Stimulated activated CD4-positive, alpha-beta T cell treated with anti-CD3 and anti-CD28 coated beads, Interleukin-2, amount 100 ng/mL, for 4 hours (primary cell): ENCODE data around the gene GOLGA6B.
A peak's percentile ranks its signal among the peaks of the same experiment; 100 is the strongest.
"Not testable (repeated sequence)": the region's sequence is repeated elsewhere in the genome, so short reads cannot be mapped to it uniquely, and the experiment has no call there.

ENCODE experiments used
- DNase-seq: peaks from one replicate; pipeline ENCODE4 v3.0.0-alpha.2; 2020; ENCODE audit warnings: low read depth

Gene GOLGA6B

GRCh38 chr15:72663931-72664330, 9.4 kb downstream of the GOLGA6B start:
- DNase-seq: not testable (repeated sequence)

DNA sequence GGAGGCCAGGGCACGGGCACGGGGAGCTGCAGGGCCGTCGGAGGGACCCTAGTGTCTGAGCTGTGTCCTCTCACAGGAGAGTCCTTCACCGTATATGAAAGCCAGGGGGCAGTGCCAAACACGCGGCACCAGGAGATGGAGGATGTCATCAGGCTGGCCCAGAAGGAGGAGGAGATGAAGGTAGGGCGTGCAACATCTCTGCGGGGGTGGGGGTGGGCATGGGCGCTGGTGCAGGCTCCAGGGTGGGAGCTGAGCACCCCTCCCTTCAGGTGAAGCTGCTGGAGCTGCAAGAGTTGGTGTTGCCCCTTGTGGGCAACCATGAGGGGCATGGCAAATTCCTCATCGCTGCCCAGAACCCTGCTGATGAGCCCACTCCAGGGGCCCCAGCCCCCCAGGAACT, 11.2 kb downstream of the GOLGA6B start:
- not testable (repeated sequence) for DNase-seq

DNA sequence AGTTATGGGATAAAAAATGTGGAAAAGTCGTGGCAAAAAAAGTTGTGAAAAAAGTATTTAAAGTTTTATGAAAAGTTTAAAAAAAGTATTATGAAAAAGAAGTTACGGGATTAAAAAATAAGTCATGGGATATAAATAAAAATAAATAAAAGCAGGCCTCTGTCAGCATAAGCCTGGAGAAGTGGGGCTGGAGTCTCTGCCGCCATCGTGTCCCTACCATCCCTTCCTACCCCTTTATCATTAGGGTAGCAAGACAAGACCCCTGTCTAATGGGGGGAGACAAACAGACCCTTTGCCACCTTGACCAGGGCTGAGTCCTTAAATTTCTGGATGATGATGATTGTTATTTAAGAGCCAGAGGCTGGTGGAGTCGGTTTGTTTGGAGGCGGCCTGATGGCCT, 15.3 kb downstream of the GOLGA6B start:
- DNase-seq: not testable (repeated sequence)

- peak; percentile 44 for DNase-seq
These were observed 16.3 kb downstream of the GOLGA6B start for GRCh38 chr15:72670656-72671352.

DNA sequence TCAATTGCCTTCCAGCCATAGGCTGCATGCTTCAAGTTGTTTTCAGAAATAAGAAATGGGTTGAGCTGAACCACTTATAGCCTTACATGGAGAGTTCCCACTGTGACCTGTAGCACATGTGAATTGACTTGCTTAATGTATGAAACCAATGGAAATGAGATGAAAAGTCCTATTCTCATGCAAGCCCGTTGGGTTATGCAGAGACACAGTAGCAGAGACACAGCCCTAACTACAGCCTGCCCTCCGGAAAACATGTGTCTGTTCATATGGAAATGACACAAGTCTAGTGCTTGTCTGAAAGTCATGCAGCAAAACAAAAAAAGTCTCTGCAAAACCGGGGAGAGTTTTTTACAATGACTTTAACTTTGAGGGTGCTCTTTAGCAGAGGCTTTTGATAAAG, 17.0 kb downstream of the GOLGA6B start:
- no peak for DNase-seq

DNA sequence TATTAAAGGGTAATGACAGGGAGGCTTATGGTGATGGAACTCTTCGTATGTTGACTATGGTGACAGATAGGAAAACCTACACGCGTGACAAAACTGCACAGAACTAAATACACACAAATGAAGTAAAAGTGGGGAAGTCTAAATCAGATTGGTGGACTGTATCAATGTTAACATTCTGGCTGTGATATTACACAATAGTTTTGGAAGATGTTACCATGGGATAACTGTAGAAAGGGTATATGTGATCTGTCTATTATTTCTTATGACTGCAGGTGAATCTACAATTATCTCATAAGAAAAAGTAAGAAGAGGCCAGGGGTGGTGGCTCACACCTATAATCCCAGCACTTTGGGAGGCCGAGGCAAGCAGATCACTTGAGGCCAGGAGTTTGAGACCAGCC, 22.3 kb downstream of the GOLGA6B start:
- no peak for DNase-seq

GRCh38 chr15:72680931-72681330, 26.4 kb downstream of the GOLGA6B start:
- DNase-seq: no peak

- no peak for DNase-seq
These were observed 28.3 kb downstream of the GOLGA6B start for GRCh38 chr15:72682772-72683171.

DNA sequence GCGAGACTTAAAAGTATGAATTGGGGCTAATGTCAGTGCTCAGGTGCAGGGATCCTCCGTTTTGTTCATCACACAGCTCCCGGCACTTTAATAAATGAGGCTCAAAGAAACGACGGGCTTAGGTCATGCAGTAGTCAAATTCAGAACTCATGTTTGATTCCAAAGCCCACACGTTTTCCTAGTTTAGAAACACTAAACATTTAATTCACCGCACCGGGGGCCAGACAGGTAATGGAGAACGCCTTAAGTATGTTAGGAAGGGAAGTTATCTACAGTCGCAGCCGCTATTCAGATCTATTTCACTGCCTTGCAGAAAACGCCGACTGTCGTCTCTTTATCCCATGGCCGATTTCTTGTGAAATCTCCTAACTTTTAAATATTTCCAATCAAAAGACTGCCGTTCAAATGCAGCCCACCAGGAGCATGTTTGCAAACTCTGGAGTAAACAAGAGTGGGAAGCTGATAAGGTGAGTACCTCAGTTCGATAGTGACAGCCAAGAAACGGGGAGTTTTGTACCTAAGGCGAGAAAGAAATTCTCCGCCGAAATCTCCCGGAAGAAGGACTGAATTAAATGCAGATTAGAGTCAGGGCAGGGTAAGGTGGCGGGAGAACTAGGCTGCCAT, 30.9 kb downstream of the GOLGA6B start:
- no peak for DNase-seq

DNA sequence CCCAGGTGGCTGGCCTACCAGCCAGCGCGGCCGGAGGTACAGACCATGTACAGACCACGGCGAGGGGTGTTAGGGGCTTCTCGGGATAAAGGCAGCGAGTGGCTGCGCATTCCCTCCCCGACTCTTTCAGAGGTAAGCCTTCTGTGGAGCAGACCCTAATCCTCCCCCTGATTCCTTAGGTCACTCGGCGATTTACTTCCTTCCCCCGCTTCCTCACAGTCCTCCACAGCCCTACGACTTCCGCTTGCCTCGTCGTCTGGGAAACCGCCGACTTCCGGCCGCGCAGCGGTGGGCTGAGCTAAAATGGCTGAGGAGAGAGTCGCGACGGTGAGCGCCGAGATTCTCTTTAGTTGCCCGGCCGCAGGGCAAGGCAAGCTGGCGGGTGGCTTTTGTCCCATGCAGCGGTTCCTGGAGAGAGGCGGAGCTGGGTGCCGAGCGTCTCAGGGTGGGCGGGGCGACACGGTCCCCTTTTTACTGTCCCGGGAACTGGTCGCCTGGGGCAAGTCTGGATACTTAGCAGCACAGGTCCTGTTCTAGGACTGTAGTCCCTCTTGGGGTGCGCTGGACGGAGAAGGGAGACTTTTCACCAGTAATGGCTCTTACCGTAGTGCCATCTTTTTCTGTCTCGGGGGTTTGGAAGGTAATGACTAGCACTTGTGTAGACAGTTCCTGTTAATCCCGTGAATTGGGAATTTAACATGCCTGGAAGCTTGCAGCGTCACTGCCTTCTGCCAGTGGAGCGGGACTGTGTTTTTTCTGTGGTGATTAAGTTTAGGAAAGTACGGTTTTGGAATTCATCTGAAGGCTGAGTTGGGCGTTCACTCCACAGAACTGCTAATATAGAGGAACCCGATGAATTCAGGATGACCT, 31.7 kb downstream of the GOLGA6B start, which contains the start of the genes BBS4 and HIGD2B:
Gene BBS4, plus strand, starts transcription at position 283 of the 870 bp plus-strand sequence. Its CDS starts 21 bp downstream, at position 304.
Gene HIGD2B, minus strand, starts transcription at position 258 of the 870 bp plus-strand sequence. CDS start 9,808 bp downstream, outside the sequence.
- DNase-seq: peak; percentile 72

DNA sequence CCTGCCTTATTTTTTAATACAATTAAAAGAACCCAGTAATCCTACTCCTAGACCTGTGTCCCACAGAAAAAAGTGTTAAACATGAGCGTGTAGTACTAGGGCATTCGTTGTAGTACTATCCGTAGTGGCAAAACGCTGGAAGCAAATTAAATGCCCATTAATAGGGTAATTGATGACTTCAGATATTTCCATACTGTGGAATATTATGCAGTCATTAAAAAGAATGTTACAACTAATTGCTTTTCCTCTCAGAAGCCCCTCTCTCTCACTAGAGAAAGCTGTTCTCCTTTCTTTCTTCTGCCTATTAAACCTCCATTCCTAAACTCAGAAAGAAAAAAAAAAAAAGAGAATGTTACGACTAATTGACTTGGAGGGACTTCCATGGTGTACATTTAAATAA, 34.2 kb downstream of the GOLGA6B start:
- DNase-seq: no peak

- DNase-seq: no peak
These were observed 36.4 kb downstream of the GOLGA6B start for GRCh38 chr15:72690938-72691337.

GRCh38 chr15:72698938-72699337, 44.4 kb downstream of the GOLGA6B start:
- DNase-seq: no peak

DNA sequence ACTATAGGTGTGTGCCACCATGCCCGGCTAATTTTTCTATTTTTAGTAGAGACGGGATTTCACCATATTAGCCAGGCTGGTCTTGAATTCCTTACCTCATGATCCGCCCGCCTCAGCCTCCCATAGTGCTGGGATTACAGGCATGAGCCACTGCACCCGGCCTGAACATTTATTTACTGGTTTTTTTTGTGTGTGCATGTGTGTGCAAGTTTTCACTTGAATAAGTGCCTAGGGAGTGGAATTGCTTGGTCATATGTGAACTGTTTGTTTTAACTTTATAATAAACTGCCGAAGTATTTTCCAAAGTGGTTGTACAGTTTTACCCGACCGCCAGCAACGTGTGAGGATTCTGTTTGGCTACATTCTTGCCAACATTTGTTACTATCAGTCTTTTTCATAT, 45.6 kb downstream of the GOLGA6B start:
- DNase-seq: no peak

DNA sequence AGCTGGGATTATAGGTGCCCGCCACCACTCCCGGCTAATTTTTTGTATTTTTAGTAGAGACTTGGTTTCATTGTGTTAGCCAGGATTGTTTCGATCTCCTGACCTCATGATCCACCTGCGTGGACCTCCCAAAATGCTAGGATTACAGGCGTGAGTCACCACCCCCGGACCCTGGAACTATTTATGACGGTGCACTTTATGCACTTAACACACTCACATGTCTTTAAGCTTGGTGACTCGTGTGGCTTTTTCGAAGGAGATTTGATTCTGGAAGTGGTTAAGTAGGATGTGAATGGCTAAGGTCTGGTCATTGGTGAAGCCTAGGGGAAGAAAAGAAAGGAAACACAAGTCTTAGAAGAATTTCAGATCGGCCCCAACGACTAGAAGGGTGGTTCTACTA, 51.8 kb downstream of the GOLGA6B start:
- no peak for DNase-seq

DNA sequence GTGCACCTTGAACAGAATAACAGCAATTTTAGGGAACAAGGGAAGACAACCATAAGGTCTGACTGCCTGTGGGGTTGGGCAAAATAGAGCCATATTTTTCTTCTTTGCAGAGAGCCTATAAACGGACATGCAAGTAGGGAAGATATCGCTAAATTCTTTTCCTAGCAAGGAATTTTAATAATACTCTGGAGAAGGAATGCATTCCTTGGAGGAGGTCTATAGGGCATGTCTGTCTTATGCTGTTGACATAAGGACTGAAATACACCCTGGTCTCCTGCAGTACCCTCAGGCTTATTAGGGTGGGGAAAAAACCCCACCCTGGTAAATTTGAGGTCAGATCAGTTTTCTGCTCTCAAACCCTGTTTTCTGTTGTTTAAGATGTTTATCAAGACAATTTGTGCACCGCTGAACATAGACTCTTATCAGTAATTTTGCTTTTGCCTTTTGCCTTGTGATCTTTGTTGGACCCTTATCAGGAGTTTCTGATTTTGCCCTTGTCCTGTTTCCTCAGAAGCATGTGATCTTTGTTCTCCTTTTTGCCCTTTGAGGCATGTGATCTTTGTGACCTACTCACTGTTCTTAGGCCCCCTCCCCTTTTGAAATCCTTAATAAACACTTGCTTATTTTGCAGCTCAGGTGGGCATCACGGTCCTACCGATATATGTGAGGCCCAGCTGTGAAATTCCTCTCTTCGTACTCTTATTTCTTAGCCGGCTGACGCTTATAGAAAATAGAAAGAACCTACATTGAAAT, 54.2 kb downstream of the GOLGA6B start:
- DNase-seq: not testable (repeated sequence)
